SK-N-SH (cell line): ENCODE data around the gene TSHR. TPM values are rescaled to one million over a fixed set of nuclear protein-coding genes. Genes with fewer than 3 reads are reported as not detected.

Experiments used
- CTCF ChIA-PET: fragments of 300-600, 350-600 bp; formaldehyde crosslinking; extraction: SDS; loops from one replicate; lab custom pipeline; 2021; lab: Yijun Ruan, JAX
- POLR2A ChIA-PET: fragments of 350-600 bp; sonication (Branson Sonifier 250); formaldehyde crosslinking; extraction: SDS; loops from one replicate; lab custom pipeline; 2020; ENCODE audit warnings: antibody characterized with exemption, inconsistent platforms; lab: Yijun Ruan, JAX
- DNase-seq: peaks from one replicate; pipeline ENCODE4 v3.0.0; 2012
- H2AFZ ChIP-seq: fragments of 200-600 bp; sonication (generic); 2 replicates; pipeline ENCODE4 v1.8.1; 2016; ENCODE audit warnings: antibody characterized with exemption, mild to moderate bottlenecking, low read depth
- H3F3A ChIP-seq: fragments of 200-600 bp; sonication (generic); replicated peaks from 2 replicates; pipeline ENCODE3; 2016; ENCODE audit warnings: antibody characterized with exemption, mild to moderate bottlenecking; ENCODE audit not compliant: insufficient read depth
- H3K27ac ChIP-seq, 2 experiments: fragments of 200-500 bp in 1 of 2; fragments of 200-600 bp in 1 of 2; sonication (Bioruptor generic) in 1 of 2; sonication (generic), shearing (Covaris generic) in 1 of 2; 2 replicates each; pipeline versions ENCODE4 v1.5.1 to v1.6.1; 2014 to 2016; ENCODE audit warnings: low read depth in 2 of 2, inconsistent platforms in 1 of 2, low read length in 1 of 2, mild to moderate bottlenecking in 1 of 2, mixed read lengths in 1 of 2
- H3K27me3 ChIP-seq: fragments of 200-600 bp; sonication (generic), shearing (Covaris generic); 2 replicates; pipeline ENCODE4 v1.6.1; 2016; ENCODE audit warnings: mixed run types; ENCODE audit not compliant: insufficient read depth
- H3K36me3 ChIP-seq, 2 experiments: fragments of 200-500 bp in 1 of 2; fragments of 200-600 bp in 1 of 2; sonication (Bioruptor generic) in 1 of 2; sonication (generic) in 1 of 2; replicated peaks in 1 of 2; 2 replicates each; pipeline versions ENCODE3 to v1.5.1; 2014 to 2016; ENCODE audit warnings: low read length in 1 of 2, mild to moderate bottlenecking in 1 of 2; ENCODE audit not compliant: insufficient read depth in 2 of 2, control insufficient read depth in 1 of 2
- H3K4me1 ChIP-seq, 2 experiments: fragments of 200-500 bp in 1 of 2; fragments of 200-600 bp in 1 of 2; sonication (Bioruptor generic) in 1 of 2; sonication (generic), shearing (Covaris generic) in 1 of 2; 2 replicates each; pipeline versions ENCODE4 v1.5.1 to v1.6.1; 2014 to 2016; ENCODE audit warnings: low read depth in 1 of 2, low read length in 1 of 2, mixed run types in 1 of 2; ENCODE audit not compliant: insufficient read depth in 2 of 2, control insufficient read depth in 1 of 2
- H3K4me2 ChIP-seq: fragments of 200-600 bp; sonication (generic), shearing (Covaris generic); 2 replicates; pipeline ENCODE4 v1.6.1; 2017; ENCODE audit warnings: mixed run types
- H3K4me3 ChIP-seq, 2 experiments: fragments of 200-500 bp in 1 of 2; fragments of 200-600 bp in 1 of 2; sonication (Bioruptor generic) in 1 of 2; sonication (generic), shearing (Covaris generic) in 1 of 2; 2 replicates each; pipeline versions ENCODE4 v1.5.1 to v1.8.1; 2014 to 2016; ENCODE audit warnings: low read depth in 2 of 2, inconsistent platforms in 1 of 2, low read length in 1 of 2, mild to moderate bottlenecking in 1 of 2, mixed read lengths in 1 of 2, moderate library complexity in 1 of 2
- H3K79me2 ChIP-seq: fragments of 200-600 bp; sonication (generic); 2 replicates; pipeline ENCODE4 v1.8.1; 2017; ENCODE audit warnings: mild to moderate bottlenecking; ENCODE audit not compliant: insufficient read depth
- H3K9ac ChIP-seq: fragments of 200-600 bp; sonication (generic); 2 replicates; pipeline ENCODE4 v1.6.1; 2017; ENCODE audit warnings: mixed run types
- H3K9me2 ChIP-seq: fragments of 200-600 bp; sonication (generic); 2 replicates; pipeline ENCODE4 v1.6.1; 2017; ENCODE audit warnings: mixed run types
- H3K9me3 ChIP-seq: fragments of 200-600 bp; sonication (generic); 2 replicates; pipeline ENCODE4 v1.6.1; 2017; ENCODE audit warnings: mixed run types, mild to moderate bottlenecking, moderate library complexity
- H4K20me1 ChIP-seq: fragments of 200-600 bp; sonication (generic); 2 replicates; pipeline ENCODE4 v1.6.1; 2017; ENCODE audit warnings: mild to moderate bottlenecking, mixed run types; ENCODE audit not compliant: insufficient read depth
- CHD2 ChIP-seq: fragments of 150-350 bp; IDR thresholded peaks from 2 replicates; pipeline ENCODE4 v1.6.1; 2018; ENCODE audit warnings: low read length; ENCODE audit not compliant: partially characterized antibody
- EZH2phosphoT487 ChIP-seq: fragments of 200-600 bp; sonication (generic); IDR thresholded peaks from 2 replicates; pipeline ENCODE4 v1.6.1; 2017; ENCODE audit warnings: low read depth, mixed run types, mild to moderate bottlenecking, antibody characterized with exemption, moderate library complexity, borderline replicate concordance
- FOXM1 ChIP-seq: IDR thresholded peaks from 2 replicates; pipeline ENCODE4 v1.4.0; 2012; ENCODE audit warnings: low read depth, mild to moderate bottlenecking
- GABPA ChIP-seq: IDR thresholded peaks from 2 replicates; pipeline ENCODE4 v1.4.0; 2012; ENCODE audit warnings: low read depth, mild to moderate bottlenecking
- NRF1 ChIP-seq: IDR thresholded peaks from 2 replicates; pipeline ENCODE4 v1.6.1; 2012; ENCODE audit warnings: low read depth, mild to moderate bottlenecking, low read length
- REST ChIP-seq: IDR thresholded peaks from 2 replicates; pipeline ENCODE4 v1.6.1; 2012; ENCODE audit warnings: mild to moderate bottlenecking, low read depth, low read length, moderate library complexity
- RXRA ChIP-seq: IDR thresholded peaks from 2 replicates; pipeline ENCODE4 v1.4.0; 2012; ENCODE audit warnings: low read depth, mild to moderate bottlenecking, borderline replicate concordance
- TAF1 ChIP-seq: IDR thresholded peaks from 2 replicates; pipeline ENCODE4 v1.6.1; 2012; ENCODE audit warnings: low read depth, mild to moderate bottlenecking, low read length, moderate library complexity, borderline replicate concordance
- TEAD4 ChIP-seq: IDR thresholded peaks from 2 replicates; pipeline ENCODE4 v1.4.0; 2012; ENCODE audit warnings: mild to moderate bottlenecking, borderline replicate concordance; ENCODE audit not compliant: insufficient read depth
- USF1 ChIP-seq: IDR thresholded peaks from 2 replicates; pipeline ENCODE4 v1.4.0; 2012; ENCODE audit warnings: low read depth, borderline replicate concordance
- WGBS: methylation state at CpG from one replicate; pipeline ENCODE4 v1.1.6; 2017; ENCODE audit warnings: low lambda C conversion rate; 5-methylcytosine and 5-hydroxymethylcytosine counted together
- polyA plus RNA-seq, 3 experiments: library from polyadenylated mRNA; depleted of rRNA; stranded (reverse); fragments of >200 nt; gene quantifications; 2 replicates each; pipeline ENCODE4 v1.2.3, GENCODE V29; 2012
- TF ChIP-seq, protein P1 (sequence below): fragments of 200-600 bp; sonication (generic); IDR thresholded peaks from 2 replicates; pipeline ENCODE4 v1.6.1; 2017; ENCODE audit warnings: antibody characterized with exemption, mild to moderate bottlenecking, moderate library complexity

The TSHR gene
- polyA plus RNA-seq, 1 of the 3 experiments (the other 2 are of a cell fraction) = not detected

- no peaks in the 10 kb centered on the region for H4K20me1 ChIP-seq
- no peaks in the 10 kb centered on the region for H3K36me3 ChIP-seq
- H3K27me3 ChIP-seq = no peaks in the 10 kb centered on the region
- peaks cover 9% of the 10 kb centered on the region; the same call in 1 of the 2 replicates for H3K79me2 ChIP-seq
- H3K9ac ChIP-seq = no peak overlapping the region
- DNase-seq = no peak
- H2AFZ ChIP-seq = no peak overlapping the region
- no peak overlapping the region for H3K4me2 ChIP-seq
- no peaks in the 10 kb centered on the region for H3K9me2 ChIP-seq
- H3K4me1 ChIP-seq = peaks cover 0 to 8% of the 10 kb centered on the region in 2 experiments; a peak in 2 of 4 replicates
- ChIA-PET POLR2A (no interaction called here), CTCF (interaction anchor here (0.9 kb wide), 1 partner anchor 51 kb away, joined by 3 read pairs; no protein-coding TSS in a partner anchor)
- no peak overlapping the region for H3K27ac ChIP-seq
- 44% methylated on average over 5 of the region's 5 CpGs for WGBS
- no peaks in the 10 kb centered on the region for H3K9me3 ChIP-seq
- no peaks in the 10 kb centered on the region for H3F3A ChIP-seq
- no peak for TF ChIP-seq NRF1
- no peak for TF ChIP-seq TAF1
- TF ChIP-seq TEAD4 = no peak
- no peak for TF ChIP-seq RXRA
- no peak for TF ChIP-seq FOXM1
- TF ChIP-seq CHD2 = no peak
- TF ChIP-seq EZH2phosphoT487 = no peak
- no peak for TF ChIP-seq GABPA
- TF ChIP-seq, protein P1, sequence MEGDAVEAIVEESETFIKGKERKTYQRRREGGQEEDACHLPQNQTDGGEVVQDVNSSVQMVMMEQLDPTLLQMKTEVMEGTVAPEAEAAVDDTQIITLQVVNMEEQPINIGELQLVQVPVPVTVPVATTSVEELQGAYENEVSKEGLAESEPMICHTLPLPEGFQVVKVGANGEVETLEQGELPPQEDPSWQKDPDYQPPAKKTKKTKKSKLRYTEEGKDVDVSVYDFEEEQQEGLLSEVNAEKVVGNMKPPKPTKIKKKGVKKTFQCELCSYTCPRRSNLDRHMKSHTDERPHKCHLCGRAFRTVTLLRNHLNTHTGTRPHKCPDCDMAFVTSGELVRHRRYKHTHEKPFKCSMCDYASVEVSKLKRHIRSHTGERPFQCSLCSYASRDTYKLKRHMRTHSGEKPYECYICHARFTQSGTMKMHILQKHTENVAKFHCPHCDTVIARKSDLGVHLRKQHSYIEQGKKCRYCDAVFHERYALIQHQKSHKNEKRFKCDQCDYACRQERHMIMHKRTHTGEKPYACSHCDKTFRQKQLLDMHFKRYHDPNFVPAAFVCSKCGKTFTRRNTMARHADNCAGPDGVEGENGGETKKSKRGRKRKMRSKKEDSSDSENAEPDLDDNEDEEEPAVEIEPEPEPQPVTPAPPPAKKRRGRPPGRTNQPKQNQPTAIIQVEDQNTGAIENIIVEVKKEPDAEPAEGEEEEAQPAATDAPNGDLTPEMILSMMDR = no peak
- no peak for TF ChIP-seq USF1
- TF ChIP-seq REST = no peak
- H3K4me3 ChIP-seq = no peak overlapping the region
These were observed 10.4 kb upstream of the TSHR start for GRCh38 chr14:80944861-80945617.
